ENCODE measurements around the gene NNMT. TPM values are rescaled to one million over a fixed set of nuclear protein-coding genes. Genes with fewer than 3 reads are reported as not detected.
A peak's percentile ranks its signal among the peaks of the same experiment; 100 is the strongest.

NNMT gene
- total RNA-seq, 1 experiment from 2014 or later: not detected

DNA sequence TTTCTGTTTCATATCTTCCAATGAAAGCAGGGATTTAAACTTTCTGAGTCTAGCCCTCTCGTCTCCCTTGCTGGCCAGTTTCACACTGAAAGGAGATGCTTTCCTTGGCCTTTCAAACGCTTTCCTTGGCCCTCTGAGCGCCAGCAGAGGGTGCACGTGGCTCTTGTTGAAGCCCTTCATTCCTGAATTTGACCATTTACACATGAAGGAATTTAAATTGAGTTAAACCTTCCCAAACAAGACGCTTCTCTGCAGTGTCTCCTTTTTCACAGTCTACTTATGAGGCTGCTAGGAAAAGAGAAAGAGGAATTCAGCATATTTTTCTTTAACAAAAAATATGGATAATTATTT is 21.6 kb downstream of the NNMT start:
- H3K56ac ChIP-seq (ENCODE audit: insufficient read length, low read depth, low read length): no peak overlapping the region
- no peak overlapping the region for H3K4ac ChIP-seq (ENCODE audit: low read depth, low read length)
- H4K8ac ChIP-seq (replicated peaks; ENCODE audit: insufficient read length, low read depth, low read length): no peak overlapping the region
- H4K91ac ChIP-seq (ENCODE audit: insufficient read length, low read depth, low read length): no peak overlapping the region
- H3K27me3 ChIP-seq (ENCODE audit: insufficient read depth, low read length): no peaks in the 10 kb centered on the region
- no peak overlapping the region for H2AFZ ChIP-seq (ENCODE audit: low read length)
- WGBS (ENCODE audit: extremely low coverage, insufficient read length, low lambda C conversion rate): no CpG with 5 or more reads among the region's 5 CpGs
- no peak overlapping the region for H2BK120ac ChIP-seq (ENCODE audit: low read depth, low read length, poor library complexity, severe bottlenecking)
- H2BK5ac ChIP-seq (ENCODE audit: insufficient read length, low read length): no peak overlapping the region
- H3K27ac Mint-ChIP-seq: 0 out of 7 replicates have a peak overlapping the region, but pooled peaks of 1 of the 3 experiments have one; percentile 47
- no peak overlapping the region for H2BK15ac ChIP-seq (ENCODE audit: low read depth, low read length)
- H4K20me1 ChIP-seq (ENCODE audit: control insufficient read depth, insufficient read depth, insufficient read length): no peaks in the 10 kb centered on the region
- H3K9me3 Mint-ChIP-seq: no peaks in the 10 kb centered on the region
- H2BK20ac ChIP-seq (ENCODE audit: low read depth, low read length, poor library complexity, severe bottlenecking): no peak overlapping the region
- TF ChIP-seq, protein P1, sequence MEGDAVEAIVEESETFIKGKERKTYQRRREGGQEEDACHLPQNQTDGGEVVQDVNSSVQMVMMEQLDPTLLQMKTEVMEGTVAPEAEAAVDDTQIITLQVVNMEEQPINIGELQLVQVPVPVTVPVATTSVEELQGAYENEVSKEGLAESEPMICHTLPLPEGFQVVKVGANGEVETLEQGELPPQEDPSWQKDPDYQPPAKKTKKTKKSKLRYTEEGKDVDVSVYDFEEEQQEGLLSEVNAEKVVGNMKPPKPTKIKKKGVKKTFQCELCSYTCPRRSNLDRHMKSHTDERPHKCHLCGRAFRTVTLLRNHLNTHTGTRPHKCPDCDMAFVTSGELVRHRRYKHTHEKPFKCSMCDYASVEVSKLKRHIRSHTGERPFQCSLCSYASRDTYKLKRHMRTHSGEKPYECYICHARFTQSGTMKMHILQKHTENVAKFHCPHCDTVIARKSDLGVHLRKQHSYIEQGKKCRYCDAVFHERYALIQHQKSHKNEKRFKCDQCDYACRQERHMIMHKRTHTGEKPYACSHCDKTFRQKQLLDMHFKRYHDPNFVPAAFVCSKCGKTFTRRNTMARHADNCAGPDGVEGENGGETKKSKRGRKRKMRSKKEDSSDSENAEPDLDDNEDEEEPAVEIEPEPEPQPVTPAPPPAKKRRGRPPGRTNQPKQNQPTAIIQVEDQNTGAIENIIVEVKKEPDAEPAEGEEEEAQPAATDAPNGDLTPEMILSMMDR (conservative IDR thresholded peaks at IDR 0.05): peak; percentile 75
- no peak overlapping the region for H3K27ac ChIP-seq (ENCODE audit: insufficient read length, low read depth, low read length)
- H3K4me3 Mint-ChIP-seq: no peak overlapping the region
- no peak overlapping the region for H3K4me2 ChIP-seq (ENCODE audit: insufficient read depth, insufficient read length, low read length)
- peak; percentile 80 for DNase-seq
- H3K27me3 Mint-ChIP-seq (ENCODE audit: low read depth): peaks cover 6% of the 10 kb centered on the region; the same call in 1 of the 2 replicates
- no peak overlapping the region for H3K14ac ChIP-seq (ENCODE audit: insufficient read depth, low read length)
- no peak overlapping the region for H3K18ac ChIP-seq (ENCODE audit: insufficient read length, low read depth, low read length)
- H3K23me2 ChIP-seq (ENCODE audit: insufficient read length, low read depth, low read length, poor library complexity, severe bottlenecking): no peaks in the 10 kb centered on the region
- H3K23ac ChIP-seq (ENCODE audit: insufficient read length, low read depth, low read length): no peak overlapping the region
- H3K4me1 Mint-ChIP-seq: peaks cover 47 to 50% of the 10 kb centered on the region in 2 experiments
- H4K5ac ChIP-seq (ENCODE audit: insufficient read length, low read depth, low read length): no peak overlapping the region
- H3K36me3 Mint-ChIP-seq (ENCODE audit: insufficient read depth in 1 of 3, low read depth in 3 of 3): no peaks in the 10 kb centered on the region; a peak in 1 of 7 replicates
- no peak overlapping the region for H2AK5ac ChIP-seq (ENCODE audit: insufficient read length, low read length)
- no peaks in the 10 kb centered on the region for H3K79me2 ChIP-seq (ENCODE audit: insufficient read depth, low read length)
- no peaks in the 10 kb centered on the region for H3K9me3 ChIP-seq (ENCODE audit: control insufficient read depth, low read depth, low read length)
- H2BK12ac ChIP-seq (ENCODE audit: insufficient read length, low read depth, low read length): no peak overlapping the region
- H3K79me1 ChIP-seq (ENCODE audit: insufficient read depth, low read depth, low read length, poor library complexity, severe bottlenecking): no peaks in the 10 kb centered on the region
- H3T11ph ChIP-seq (ENCODE audit: low read length): no peak overlapping the region
- H3K9ac ChIP-seq (ENCODE audit: extremely low read depth, insufficient read length, low read length): no peak overlapping the region
- peaks cover 19% of the 10 kb centered on the region for H3K4me1 ChIP-seq (ENCODE audit: insufficient read depth, low read length)
